ENCODE data around the gene PCGF1. TPM values are rescaled to one million over a fixed set of nuclear protein-coding genes. Genes with fewer than 3 reads are reported as not detected.

PCGF1 gene
- total and polyA plus RNA-seq, 9 of the 15 experiments (the other 6 are each of a cell fraction or from before 2014, with no cell fraction given): 20.3 to 45.7 (median 29.3) TPM

DNA sequence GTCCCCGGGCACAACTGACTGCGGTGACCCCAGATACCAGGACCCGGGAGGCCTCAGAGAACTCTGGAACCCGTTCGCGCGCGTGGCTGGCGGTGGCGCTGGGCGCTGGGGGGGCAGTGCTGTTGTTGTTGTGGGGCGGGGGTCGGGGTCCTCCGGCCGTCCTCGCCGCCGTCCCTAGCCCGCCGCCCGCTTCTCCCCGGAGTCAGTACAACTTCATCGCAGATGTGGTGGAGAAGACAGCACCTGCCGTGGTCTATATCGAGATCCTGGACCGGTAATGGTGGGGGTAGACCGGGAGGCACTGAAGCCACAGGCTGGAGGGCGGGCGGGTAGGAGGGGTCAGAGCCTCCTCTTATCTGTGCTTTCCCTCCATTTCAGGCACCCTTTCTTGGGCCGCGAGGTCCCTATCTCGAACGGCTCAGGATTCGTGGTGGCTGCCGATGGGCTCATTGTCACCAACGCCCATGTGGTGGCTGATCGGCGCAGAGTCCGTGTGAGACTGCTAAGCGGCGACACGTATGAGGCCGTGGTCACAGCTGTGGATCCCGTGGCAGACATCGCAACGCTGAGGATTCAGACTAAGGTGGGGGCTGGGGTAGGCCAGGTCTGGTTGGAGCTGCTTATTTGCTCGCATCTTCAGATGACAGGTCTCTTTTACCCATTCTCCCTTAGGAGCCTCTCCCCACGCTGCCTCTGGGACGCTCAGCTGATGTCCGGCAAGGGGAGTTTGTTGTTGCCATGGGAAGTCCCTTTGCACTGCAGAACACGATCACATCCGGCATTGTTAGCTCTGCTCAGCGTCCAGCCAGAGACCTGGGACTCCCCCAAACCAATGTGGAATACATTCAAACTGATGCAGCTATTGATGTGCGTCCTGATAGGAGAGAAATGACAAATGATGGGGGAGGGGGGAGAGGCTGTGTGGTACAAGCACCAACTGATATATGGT, 23.0 kb upstream of the PCGF1 start (continued):
- TF ChIP-seq, protein P1, sequence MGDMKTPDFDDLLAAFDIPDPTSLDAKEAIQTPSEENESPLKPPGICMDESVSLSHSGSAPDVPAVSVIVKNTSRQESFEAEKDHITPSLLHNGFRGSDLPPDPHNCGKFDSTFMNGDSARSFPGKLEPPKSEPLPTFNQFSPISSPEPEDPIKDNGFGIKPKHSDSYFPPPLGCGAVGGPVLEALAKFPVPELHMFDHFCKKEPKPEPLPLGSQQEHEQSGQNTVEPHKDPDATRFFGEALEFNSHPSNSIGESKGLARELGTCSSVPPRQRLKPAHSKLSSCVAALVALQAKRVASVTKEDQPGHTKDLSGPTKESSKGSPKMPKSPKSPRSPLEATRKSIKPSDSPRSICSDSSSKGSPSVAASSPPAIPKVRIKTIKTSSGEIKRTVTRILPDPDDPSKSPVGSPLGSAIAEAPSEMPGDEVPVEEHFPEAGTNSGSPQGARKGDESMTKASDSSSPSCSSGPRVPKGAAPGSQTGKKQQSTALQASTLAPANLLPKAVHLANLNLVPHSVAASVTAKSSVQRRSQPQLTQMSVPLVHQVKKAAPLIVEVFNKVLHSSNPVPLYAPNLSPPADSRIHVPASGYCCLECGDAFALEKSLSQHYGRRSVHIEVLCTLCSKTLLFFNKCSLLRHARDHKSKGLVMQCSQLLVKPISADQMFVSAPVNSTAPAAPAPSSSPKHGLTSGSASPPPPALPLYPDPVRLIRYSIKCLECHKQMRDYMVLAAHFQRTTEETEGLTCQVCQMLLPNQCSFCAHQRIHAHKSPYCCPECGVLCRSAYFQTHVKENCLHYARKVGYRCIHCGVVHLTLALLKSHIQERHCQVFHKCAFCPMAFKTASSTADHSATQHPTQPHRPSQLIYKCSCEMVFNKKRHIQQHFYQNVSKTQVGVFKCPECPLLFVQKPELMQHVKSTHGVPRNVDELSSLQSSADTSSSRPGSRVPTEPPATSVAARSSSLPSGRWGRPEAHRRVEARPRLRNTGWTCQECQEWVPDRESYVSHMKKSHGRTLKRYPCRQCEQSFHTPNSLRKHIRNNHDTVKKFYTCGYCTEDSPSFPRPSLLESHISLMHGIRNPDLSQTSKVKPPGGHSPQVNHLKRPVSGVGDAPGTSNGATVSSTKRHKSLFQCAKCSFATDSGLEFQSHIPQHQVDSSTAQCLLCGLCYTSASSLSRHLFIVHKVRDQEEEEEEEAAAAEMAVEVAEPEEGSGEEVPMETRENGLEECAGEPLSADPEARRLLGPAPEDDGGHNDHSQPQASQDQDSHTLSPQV (IDR thresholded peaks at IDR 0.05): peak; percentile 91
- TF ChIP-seq, protein P2, sequence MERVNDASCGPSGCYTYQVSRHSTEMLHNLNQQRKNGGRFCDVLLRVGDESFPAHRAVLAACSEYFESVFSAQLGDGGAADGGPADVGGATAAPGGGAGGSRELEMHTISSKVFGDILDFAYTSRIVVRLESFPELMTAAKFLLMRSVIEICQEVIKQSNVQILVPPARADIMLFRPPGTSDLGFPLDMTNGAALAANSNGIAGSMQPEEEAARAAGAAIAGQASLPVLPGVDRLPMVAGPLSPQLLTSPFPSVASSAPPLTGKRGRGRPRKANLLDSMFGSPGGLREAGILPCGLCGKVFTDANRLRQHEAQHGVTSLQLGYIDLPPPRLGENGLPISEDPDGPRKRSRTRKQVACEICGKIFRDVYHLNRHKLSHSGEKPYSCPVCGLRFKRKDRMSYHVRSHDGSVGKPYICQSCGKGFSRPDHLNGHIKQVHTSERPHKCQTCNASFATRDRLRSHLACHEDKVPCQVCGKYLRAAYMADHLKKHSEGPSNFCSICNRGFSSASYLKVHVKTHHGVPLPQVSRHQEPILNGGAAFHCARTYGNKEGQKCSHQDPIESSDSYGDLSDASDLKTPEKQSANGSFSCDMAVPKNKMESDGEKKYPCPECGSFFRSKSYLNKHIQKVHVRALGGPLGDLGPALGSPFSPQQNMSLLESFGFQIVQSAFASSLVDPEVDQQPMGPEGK (CRISPR knock-in tag; IDR thresholded peaks at IDR 0.05; ENCODE audit: borderline replicate concordance): no peak
- TF ChIP-seq PHB (CRISPR knock-in tag; IDR thresholded peaks at IDR 0.05): no peak
- no peak for TF ChIP-seq EHMT2 (IDR thresholded peaks at IDR 0.05)
- TF ChIP-seq, protein P3, sequence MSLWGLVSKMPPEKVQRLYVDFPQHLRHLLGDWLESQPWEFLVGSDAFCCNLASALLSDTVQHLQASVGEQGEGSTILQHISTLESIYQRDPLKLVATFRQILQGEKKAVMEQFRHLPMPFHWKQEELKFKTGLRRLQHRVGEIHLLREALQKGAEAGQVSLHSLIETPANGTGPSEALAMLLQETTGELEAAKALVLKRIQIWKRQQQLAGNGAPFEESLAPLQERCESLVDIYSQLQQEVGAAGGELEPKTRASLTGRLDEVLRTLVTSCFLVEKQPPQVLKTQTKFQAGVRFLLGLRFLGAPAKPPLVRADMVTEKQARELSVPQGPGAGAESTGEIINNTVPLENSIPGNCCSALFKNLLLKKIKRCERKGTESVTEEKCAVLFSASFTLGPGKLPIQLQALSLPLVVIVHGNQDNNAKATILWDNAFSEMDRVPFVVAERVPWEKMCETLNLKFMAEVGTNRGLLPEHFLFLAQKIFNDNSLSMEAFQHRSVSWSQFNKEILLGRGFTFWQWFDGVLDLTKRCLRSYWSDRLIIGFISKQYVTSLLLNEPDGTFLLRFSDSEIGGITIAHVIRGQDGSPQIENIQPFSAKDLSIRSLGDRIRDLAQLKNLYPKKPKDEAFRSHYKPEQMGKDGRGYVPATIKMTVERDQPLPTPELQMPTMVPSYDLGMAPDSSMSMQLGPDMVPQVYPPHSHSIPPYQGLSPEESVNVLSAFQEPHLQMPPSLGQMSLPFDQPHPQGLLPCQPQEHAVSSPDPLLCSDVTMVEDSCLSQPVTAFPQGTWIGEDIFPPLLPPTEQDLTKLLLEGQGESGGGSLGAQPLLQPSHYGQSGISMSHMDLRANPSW (CRISPR knock-in tag; IDR thresholded peaks at IDR 0.05): no peak
- TF ChIP-seq MCM5 (IDR thresholded peaks at IDR 0.05; ENCODE audit: low read depth): no peak
- no peak for TF ChIP-seq SP2 (IDR thresholded peaks at IDR 0.05; ENCODE audit: extremely low read depth, low read depth, low read length, poor library complexity, severe bottlenecking)
- TF ChIP-seq XRCC4 (IDR thresholded peaks at IDR 0.05; ENCODE audit: extremely low read depth, insufficient read depth, insufficient read length): no peak
- TF ChIP-seq ZNF75A (CRISPR knock-in tag; IDR thresholded peaks at IDR 0.05): no peak
- TF ChIP-seq CEBPB (tag; IDR thresholded peaks at IDR 0.05): no peak
- TF ChIP-seq MAFF (IDR thresholded peaks at IDR 0.05; ENCODE audit: low read length): no peak
- no peak for TF ChIP-seq SMC3 (conservative IDR thresholded peaks at IDR 0.05; ENCODE audit: insufficient read depth, low read depth, low read length)
- TF ChIP-seq PCBP2 (IDR thresholded peaks at IDR 0.05; ENCODE audit: low read depth, low read length, poor library complexity, severe bottlenecking): no peak
- TF ChIP-seq, protein P4, sequence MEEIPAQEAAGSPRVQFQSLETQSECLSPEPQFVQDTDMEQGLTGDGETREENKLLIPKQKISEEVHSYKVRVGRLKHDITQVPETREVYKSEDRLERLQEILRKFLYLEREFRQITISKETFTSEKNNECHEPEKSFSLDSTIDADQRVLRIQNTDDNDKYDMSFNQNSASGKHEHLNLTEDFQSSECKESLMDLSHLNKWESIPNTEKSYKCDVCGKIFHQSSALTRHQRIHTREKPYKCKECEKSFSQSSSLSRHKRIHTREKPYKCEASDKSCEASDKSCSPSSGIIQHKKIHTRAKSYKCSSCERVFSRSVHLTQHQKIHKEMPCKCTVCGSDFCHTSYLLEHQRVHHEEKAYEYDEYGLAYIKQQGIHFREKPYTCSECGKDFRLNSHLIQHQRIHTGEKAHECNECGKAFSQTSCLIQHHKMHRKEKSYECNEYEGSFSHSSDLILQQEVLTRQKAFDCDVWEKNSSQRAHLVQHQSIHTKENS (CRISPR knock-in tag; IDR thresholded peaks at IDR 0.05): no peak
- TF ChIP-seq, protein P5, sequence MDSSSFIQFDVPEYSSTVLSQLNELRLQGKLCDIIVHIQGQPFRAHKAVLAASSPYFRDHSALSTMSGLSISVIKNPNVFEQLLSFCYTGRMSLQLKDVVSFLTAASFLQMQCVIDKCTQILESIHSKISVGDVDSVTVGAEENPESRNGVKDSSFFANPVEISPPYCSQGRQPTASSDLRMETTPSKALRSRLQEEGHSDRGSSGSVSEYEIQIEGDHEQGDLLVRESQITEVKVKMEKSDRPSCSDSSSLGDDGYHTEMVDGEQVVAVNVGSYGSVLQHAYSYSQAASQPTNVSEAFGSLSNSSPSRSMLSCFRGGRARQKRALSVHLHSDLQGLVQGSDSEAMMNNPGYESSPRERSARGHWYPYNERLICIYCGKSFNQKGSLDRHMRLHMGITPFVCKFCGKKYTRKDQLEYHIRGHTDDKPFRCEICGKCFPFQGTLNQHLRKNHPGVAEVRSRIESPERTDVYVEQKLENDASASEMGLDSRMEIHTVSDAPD (CRISPR knock-in tag; IDR thresholded peaks at IDR 0.05): no peak

Data from K562 (cell line).